ENCODE data around the gene MAFG. TPM values are rescaled to one million over a fixed set of nuclear protein-coding genes. Genes with fewer than 3 reads are reported as not detected.

MAFG gene
- total RNA-seq, 1 donor from 2014 or later: 24.1 TPM

- TF ChIP-seq, protein P1, sequence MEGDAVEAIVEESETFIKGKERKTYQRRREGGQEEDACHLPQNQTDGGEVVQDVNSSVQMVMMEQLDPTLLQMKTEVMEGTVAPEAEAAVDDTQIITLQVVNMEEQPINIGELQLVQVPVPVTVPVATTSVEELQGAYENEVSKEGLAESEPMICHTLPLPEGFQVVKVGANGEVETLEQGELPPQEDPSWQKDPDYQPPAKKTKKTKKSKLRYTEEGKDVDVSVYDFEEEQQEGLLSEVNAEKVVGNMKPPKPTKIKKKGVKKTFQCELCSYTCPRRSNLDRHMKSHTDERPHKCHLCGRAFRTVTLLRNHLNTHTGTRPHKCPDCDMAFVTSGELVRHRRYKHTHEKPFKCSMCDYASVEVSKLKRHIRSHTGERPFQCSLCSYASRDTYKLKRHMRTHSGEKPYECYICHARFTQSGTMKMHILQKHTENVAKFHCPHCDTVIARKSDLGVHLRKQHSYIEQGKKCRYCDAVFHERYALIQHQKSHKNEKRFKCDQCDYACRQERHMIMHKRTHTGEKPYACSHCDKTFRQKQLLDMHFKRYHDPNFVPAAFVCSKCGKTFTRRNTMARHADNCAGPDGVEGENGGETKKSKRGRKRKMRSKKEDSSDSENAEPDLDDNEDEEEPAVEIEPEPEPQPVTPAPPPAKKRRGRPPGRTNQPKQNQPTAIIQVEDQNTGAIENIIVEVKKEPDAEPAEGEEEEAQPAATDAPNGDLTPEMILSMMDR (IDR thresholded peaks at IDR 0.05; ENCODE audit: unreplicated experiment): no peak
- Mint-ChIP-seq H3K4me3 (peak overlapping the region; percentile 43), H3K27me3 (ENCODE audit: low read depth) (peaks cover 24% of the 10 kb centered on the region)
Measured at GRCh38 chr17:81967533-81968395, 40.2 kb upstream of the MAFG start.

DNA sequence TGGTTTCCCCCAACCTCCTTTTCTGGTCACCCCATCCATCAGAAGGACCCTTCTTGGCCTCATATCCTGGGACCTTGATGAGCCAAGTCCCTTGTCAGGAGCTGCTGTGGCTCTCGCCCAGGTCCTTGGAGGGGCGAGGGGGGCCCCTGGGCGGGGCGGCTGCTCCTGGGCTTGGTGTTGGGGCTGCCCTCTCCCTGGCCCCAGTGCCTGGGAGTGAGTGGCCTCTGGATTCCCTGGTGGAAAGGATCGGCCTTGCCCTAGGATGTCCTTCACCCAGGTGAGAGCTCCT is 39.7 kb upstream of the MAFG start:
- Mint-ChIP-seq H3K4me3 (no peak overlapping the region), H3K4me1 (peaks cover 11% of the 10 kb centered on the region), H3K27me3 (ENCODE audit: low read depth) (peaks cover 30% of the 10 kb centered on the region), H3K27ac (no peak overlapping the region), H3K9me3 (peaks cover under 1% of the 10 kb centered on the region), H3K36me3 (no peaks in the 10 kb centered on the region)
- TF ChIP-seq, protein P1 (IDR thresholded peaks at IDR 0.05; ENCODE audit: unreplicated experiment): no peak
- DNase-seq (ENCODE audit: low spot score in 2 of 2, unreplicated experiment in 2 of 2): no peak

More at GRCh38 chr17:81967533-81968395, 40.2 kb upstream of the MAFG start:
- Mint-ChIP-seq H3K36me3 (no peaks in the 10 kb centered on the region), H3K9me3 (peaks cover 4% of the 10 kb centered on the region), H3K4me1 (peaks cover 11% of the 10 kb centered on the region), H3K27ac (peak overlapping the region; percentile 59)
- peak in 1 of 2 experiments; percentile 65 for DNase-seq (ENCODE audit: low spot score in 2 of 2, unreplicated experiment in 2 of 2)

- H3K27me3 Mint-ChIP-seq (ENCODE audit: low read depth): peaks cover 32% of the 10 kb centered on the region
Measured at GRCh38 chr17:81966343-81967243, 39.1 kb upstream of the MAFG start.

GRCh38 chr17:81964081-81964849 is 36.7 kb upstream of the MAFG start:
- TF ChIP-seq, protein P1 (IDR thresholded peaks at IDR 0.05; ENCODE audit: unreplicated experiment): no peak
- no peak overlapping the region for H3K27ac Mint-ChIP-seq
- H3K4me3 Mint-ChIP-seq: no peak overlapping the region
- H3K27me3 Mint-ChIP-seq (ENCODE audit: low read depth): peaks cover 34% of the 10 kb centered on the region
- H3K4me1 Mint-ChIP-seq: peaks cover 11% of the 10 kb centered on the region
- H3K36me3 Mint-ChIP-seq: no peaks in the 10 kb centered on the region
- no peaks in the 10 kb centered on the region for H3K9me3 Mint-ChIP-seq
- no peak for DNase-seq (ENCODE audit: low spot score in 2 of 2, unreplicated experiment in 2 of 2)

More at GRCh38 chr17:81966343-81967243, 39.1 kb upstream of the MAFG start:
- Mint-ChIP-seq H3K4me1 (peaks cover 11% of the 10 kb centered on the region), H3K27ac (no peak overlapping the region), H3K4me3 (no peak overlapping the region), H3K9me3 (no peaks in the 10 kb centered on the region), H3K36me3 (no peaks in the 10 kb centered on the region)
- no peak for DNase-seq (ENCODE audit: low spot score in 2 of 2, unreplicated experiment in 2 of 2)
- TF ChIP-seq, protein P1 (IDR thresholded peaks at IDR 0.05; ENCODE audit: unreplicated experiment): no peak

Measured in mesothelial cell of epicardium (in vitro differentiated cells).